Stimulated activated CD4-positive, alpha-beta T cell treated with anti-CD3 and anti-CD28 coated beads, Interleukin-4, amount 100 ng/mL, for 4 hours (primary cell): ENCODE measurements around the gene ZFP62.
"Not testable (repeated sequence)": the region's sequence is repeated elsewhere in the genome, so short reads cannot be mapped to it uniquely, and the experiment has no call there.

Experiments
- DNase-seq, 2 experiments: peaks; one replicate each; pipeline ENCODE4 v3.0.0-alpha.2; 2020

The ZFP62 gene

DNA sequence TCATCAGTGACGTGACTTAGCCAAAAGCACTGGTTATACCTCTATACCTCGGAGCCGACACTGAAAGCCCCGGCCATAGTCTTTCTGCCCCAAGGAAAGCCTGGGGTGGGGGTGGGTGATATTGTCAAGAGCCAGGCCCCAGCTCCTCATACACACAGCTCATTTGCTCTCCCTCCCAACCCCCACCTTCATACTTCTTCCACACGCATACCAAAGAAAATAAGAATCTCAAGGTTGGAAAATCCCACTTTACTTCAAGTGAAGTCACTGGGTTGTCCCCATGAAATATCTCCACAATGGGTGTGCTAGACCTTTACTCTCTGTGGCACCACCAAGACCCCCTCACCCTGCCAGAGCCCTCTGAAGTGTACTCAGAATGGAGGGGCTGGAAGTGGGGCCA lies 31.4 kb downstream of the ZFP62 start:
- no peak for DNase-seq

DNA sequence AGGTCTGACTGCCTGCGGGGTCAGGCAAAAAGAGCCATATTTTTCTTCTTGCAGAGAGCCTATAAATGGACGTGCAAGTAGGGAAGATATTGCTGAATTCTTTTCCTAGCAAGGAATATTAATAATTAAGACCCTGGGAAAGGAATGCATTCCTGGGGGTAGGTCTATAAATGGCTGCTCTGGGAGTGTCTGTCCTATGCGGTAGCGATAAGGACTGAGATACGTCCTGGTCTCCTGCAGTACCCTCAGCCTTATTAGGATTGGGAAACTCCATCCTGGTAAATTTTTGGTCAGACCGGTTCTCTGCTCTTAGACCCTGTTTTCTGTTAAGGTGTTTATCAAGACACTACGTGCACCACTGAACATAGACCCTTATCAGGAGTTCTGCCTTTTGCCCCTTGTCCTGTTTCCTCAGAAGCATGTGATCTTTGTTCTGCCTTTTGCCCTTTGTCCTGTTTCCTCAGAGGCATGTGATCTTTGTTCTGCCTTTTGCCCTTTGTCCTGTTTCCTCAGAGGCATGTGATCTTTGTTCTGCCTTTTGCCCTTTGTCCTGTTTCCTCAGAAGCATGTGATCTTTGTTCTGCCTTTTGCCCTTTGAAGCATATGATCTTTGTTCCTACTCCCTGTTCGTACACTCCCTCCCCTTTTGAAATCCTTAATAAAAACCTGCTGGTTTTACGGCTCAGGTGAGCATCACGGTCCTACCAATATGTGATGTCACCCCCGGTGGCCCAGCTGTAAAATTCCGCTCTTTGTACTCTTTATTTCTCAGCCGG lies 32.1 kb downstream of the ZFP62 start:
- DNase-seq = not testable (repeated sequence)

DNA sequence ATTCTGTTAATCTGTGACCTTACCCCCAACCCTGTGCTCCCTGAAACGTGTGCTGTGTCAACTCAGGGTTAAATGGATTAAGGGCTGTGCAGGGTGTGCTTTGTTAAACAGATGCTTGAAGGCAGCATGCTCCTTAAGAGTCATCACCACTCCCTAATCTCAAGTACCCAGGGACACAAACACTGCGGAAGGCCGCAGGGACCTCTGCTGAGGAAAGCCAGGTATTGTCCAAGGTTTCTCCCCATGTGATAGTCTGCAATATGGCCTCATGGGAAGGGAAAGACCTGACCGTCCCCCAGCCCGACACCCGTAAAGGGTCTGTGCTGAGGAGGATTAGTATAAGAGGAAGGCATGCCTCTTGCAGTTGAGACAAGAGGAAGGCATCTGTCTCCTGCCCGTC lies 33.7 kb downstream of the ZFP62 start:
- DNase-seq = not testable (repeated sequence)

DNA sequence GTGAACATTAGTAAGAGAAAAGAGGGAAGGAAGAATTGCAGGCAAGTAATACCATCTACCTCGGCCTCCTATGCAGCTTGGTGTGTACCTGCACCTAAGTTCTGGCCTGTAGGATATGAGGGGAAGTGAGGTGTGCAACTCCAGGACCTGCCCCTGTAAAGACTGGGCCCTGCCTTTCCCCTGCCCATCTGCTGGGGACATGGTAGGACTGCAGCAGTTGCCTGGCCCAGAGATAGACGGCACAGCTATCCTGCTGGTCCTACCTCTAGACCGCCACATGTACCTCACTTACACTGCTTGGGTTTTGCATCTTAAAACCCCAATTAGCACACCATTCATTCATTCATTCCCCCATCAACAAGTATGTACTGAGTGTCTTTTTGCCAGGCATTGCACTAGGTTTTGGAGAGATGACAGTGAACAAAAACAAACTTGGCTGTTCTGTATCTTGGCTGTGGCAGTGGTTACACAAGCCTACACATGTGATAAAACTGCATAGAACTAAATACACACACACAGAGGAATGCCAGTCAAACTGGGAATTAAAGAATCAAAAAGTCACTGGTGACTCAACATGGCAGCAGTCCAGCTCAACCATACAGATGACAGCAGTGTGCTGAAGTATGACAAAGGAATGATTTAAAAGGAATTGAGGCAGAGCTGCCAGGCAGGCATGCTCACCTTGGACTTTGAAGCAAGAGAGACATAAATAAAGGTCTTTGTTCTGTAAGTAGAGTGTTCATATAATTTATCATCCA lies 35.1 kb downstream of the ZFP62 start:
- no peak for DNase-seq

DNA sequence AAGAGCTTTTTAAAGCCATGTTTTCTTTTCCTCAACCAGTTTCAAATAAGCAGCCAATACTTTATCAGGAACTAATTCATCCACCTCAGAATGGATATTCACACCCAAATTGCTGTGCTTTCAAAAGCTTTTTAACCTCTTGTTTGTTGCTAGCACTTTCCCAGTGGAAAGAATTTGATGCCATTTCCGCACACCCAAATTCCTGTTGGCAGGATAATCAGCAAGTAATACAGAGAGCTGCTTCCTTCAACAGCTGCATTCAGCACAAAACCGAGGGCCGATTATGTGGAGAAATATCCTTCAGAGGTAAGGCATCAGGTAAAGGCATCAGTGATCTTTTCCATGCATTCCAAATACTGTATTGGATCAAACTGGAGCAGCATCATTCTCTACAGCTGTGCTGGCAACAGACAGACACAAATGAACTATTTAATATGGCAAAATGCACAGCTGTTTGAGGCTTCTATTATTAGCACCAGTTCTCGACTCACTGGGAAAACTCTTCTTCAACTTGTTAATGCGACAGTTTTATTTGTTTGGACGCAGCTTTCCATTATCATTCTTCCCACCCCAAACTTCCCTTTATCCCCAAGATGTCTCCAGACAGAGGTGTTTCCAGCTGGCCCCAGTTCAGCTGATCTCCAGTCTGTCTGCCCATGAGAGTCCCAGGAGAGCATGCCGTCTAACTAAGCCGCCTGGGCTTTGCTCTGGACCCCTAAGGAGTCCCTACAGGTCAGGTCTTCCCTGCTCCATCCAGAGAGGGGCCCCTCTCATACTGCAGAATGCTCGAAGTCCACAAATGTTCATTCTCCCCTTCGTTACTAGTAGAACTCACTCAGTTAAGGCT lies 36.2 kb downstream of the ZFP62 start:
- DNase-seq = no peak

DNA sequence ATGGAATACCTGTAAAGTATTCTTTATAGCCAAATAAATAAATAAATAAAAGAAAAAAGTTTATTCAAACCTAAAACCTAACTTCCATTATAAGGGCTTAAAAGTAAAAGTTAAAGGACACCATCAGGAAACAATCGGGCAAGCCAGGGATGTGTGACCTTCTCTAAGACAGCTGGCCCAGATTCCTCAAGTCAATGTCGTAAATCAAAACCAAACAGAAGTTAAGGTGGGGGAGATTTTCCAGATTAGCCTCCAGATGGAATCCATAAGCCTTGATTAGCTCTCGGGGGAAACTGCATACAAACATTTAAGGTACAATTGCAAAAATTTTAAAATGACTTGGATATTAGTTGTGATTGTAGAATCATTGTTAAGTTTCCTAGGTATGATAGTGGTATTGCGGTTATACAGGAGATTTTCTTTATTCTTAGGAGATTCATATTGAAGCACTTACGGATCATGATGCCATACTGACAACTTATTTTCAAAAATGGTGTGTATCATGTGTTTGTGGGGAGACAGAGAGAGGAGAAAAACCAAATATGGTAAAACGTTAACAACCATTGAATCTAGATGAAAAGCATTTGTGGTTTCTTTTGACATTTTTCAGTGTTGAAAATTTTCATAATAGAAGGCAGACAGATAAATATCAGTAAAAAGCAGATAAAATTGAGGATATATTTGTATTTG lies 37.0 kb downstream of the ZFP62 start:
- no peak for DNase-seq

DNA sequence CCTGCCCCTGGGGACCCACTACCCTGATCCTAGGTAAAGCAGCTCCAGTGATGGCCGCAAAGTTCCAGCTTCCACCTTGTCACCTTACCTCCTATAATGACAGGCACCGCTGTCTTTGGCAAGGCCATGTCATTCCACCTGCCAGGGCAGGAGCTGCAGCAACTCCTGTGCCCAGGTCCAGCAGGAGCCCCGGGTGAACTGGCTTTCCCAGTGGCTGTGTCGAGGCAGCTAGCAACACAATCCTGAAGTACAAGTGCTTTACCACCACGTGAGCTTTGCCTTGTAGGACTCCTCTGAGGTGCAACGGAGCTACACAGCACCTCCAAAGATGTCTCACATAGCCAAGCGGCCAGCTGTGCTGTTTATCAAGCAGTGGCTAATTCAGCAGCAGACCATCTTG lies 37.7 kb downstream of the ZFP62 start:
- DNase-seq = no peak

DNA sequence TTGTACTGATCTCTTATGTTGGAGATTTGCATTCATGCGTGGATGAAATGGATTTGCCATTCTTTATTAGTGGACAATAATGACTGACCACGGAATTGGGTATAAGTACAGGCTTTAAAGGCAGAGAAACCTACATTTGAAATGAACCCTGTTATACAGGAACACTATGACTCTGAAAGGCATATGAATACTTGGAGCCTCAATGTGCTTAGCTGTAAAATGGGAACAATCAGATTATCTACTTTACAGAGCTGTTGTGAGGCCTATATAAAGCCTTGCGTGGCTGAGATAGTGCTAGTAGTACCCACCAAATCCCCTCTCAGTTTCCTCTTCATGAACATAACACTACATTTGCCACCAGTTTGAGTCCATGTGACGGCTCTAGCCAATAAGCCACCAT lies 39.5 kb downstream of the ZFP62 start:
- DNase-seq = no peak

DNA sequence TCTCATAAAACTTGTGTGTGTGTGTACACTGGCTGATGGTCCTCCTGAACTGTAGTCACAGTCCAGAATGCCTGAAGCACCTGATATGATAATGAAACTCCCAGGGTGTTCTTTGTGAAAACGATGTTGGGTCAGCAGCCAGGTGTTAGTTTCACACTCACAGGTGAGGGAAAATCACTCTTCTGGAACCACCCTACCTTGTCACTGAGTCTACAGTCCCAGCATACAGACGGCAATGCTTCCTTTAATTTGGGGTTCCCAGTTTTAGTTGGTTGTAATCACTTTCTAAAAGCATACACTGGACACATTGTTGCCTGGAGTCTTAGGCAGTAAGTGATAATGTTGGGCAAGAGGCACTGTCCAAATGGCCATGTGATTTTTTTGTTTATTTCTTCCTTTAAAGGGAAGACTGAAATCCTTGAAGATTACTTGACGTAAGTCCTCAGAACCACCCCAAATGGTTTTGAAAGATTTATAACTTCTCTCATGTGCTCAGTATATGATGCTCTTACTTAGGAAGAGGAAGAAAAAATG lies 40.2 kb downstream of the ZFP62 start:
- DNase-seq = no peak

DNA sequence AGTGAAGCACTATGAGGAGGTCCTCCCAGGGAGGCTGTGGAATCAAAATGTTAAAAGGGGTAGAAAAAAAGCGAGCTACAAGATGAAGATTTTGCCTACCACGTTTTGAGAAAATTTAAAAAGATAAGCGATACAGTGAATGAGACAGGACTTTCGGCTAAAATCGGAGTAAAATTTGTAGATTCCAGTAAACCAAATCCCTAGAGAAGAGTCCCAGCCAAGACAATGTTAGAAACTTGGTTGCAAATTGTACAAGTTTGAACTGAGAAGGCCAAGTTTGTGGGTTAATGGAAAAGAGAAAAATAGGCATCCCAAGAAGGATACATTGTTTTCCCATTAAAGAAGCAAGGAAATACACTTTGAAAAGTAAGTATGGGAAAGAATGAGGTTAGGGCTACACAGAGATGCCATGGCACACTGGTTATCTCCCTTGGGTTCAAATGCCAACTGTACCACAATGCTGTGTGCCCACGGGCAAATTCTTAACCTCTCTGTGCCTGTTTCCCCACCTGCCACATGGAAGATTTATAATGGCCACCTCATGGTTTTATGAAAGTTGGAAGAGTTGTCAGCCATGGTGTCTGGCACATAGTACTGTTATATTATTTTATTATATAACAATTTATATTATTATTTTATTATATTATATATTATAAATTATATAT lies 42.3 kb downstream of the ZFP62 start:
- no peak for DNase-seq

DNA sequence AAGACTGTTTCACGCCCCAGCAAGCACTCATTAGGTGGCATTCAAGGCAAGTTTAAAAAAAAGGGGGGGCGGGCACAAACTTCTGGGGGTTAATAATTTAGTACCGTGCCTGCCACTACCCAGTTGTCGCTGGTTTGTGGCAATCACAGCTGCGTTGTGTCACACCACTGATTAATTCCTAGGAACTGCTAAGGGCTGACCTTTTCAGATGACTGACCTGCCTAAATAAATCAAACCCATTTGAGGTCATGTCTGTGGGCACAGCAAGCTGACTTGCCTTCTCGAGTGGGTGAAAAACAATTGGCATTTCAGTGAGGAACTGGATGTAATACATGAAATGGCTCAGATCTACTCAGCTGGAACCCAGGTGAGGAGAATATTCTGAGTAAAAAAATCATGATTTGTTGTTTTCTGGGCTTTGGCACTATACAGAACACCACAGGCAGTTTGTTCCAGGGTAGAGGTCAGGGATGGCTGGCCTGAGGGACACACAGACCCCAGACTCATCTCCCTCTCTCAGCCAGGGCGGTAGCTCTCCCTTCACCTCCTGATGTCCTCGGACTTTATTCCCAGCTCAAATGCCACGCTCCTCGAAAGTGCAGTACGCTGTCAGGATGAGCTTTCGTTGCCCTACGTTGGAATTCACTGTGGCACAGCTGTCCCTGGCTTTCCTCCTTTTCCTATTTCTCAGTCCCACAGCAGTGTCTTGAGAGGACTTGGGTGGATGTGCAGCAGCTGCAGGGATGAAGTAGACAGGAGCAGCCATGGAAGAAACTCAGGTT lies 43.0 kb downstream of the ZFP62 start:
- DNase-seq = no peak

DNA sequence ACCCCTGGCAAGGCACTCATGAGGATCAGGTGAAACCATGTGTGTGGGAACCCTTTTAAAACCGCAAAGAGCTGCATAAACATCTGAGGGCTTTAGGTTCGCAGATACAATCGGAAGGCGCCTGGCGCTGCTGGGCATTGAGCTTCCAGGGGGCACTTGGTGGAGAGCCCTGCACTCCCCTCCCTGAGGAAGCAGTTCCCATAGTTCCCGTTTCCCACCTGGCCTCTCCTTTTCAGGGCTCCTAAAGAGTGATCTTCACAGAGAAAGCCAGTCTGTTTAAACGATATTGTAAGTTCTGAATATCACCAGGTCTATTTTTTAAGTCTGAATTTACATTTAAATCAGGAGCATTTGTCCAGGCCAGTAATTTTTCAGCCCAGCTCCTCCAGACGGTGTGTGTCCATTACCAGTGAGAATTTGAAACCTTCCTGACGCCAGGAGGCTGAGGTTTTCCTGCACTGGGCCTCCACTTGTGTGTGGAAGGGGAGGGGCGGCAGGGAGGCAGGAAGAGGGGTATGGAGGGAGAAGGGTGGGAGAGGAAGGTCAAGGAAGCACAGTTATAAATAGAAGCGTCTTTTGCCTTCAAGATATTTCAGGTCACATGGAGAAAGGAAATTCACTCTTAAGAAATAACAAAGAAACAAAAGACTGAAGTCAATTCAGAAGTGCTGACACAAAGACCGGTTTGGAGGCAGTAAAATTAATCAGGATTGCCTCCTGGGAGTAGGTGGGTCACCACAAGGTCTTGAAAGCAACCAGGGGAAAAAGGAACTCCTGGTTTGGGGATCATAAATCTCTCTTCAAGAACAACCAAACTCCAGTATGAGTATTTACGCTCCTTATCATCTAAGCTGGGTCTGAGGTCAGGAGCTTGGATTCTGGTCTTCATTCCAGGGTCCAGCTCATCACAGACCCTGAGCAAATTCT lies 44.2 kb downstream of the ZFP62 start:
- DNase-seq = no peak

DNA sequence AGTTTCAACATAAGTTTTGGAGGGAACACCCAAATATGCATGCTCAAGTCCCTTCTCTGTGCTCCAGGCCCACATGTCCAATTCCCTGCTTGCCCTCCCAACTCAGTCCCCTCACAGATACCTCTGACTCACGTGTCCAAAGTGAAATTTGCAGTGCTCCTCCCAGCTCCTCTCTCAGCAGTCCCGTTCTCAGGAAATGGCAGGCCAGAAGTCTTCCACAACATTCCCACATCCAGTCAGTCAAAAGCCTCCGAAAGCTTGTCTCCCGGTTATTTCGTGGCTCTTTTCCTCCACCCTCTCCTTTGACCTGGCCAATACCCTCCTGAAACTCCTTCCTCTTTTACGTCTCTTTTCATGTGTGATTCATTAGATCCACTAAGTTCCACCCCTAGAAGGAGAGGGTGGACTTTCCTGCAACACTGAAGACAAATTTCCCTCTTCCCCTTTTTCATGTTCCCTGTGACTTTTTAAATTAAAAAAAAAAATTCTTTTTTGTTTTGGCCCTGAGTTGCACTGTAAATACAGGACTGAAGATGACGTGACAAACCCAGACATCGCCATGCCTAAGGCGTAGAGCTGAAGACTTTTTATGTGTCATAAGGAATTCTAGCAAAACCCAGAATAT lies 45.7 kb downstream of the ZFP62 start:
- no peak for DNase-seq

DNA sequence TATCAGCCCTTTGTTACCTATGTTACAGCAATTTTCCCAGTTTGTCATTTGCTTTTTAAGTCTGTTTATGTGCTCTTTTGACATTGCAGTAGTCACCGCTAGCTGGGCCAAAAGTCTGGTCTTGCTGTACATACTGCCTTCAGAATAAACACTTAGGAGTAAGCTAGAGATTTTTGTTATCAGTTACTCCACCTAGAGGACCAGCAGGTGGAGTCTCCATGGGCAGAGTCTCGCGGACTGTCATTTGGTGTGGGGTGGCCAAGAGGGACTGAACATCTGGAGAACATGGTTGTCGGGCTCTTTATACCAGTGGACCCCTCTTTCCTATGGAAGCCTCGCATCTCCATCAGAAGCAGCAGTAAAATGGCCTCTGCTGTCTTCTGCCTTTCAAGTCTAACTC lies 47.7 kb downstream of the ZFP62 start:
- no peak for DNase-seq

DNA sequence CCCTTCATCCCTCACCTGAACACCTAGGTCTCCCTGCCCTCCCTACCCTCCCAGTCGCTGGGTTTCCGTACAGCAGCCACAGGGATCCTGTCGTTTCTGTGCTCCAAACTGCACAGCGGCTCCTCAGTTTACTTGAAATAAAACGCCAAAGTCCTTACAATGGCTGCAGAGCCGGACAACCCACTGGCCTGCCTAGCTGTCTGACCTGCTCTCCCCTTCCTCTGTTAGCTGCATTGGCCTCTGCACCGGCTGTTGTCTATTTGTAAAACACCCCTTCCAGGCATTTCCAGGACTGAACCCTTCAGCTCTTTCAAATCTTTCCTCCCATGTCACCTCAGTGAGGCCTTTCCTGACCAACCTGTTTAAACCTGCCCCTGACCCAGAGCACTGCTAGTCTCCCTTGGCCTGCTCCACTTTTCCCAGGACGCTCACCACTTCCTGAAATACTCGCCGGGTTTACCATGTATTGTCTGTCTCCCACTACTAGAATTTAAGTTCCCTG lies 49.4 kb downstream of the ZFP62 start:
- no peak for DNase-seq

DNA sequence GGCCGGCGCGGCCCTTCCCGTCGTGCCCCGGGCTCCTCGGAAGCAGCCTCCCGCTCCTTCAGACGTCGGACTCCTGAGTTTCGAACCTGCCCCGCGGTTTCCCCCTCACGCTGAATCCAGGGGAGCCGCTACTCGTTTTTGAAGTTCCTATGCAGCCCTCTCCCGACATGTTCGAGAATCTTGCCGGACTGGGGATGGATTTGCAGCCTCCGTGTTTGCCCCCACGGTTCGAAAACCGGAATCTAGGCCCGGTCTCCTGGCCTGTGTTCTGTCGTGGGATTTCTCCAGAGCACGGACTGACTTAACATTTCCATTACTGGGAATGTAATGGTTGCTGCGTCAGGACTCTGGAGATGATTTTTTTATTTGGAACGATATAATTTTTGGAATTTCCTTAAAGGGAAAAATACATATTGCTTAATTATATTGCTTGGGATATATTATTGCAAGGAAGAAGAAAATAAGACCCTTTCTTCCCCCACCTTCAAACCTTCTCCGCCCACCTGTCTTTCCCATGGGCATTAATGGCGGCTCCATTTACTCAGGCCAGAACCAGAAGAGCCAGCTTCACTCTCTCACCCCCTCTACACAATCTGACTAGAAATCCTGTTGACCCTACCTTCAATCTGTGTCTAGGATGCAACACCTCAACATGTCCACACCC lies 50.0 kb downstream of the ZFP62 start:
- DNase-seq = no peak

DNA sequence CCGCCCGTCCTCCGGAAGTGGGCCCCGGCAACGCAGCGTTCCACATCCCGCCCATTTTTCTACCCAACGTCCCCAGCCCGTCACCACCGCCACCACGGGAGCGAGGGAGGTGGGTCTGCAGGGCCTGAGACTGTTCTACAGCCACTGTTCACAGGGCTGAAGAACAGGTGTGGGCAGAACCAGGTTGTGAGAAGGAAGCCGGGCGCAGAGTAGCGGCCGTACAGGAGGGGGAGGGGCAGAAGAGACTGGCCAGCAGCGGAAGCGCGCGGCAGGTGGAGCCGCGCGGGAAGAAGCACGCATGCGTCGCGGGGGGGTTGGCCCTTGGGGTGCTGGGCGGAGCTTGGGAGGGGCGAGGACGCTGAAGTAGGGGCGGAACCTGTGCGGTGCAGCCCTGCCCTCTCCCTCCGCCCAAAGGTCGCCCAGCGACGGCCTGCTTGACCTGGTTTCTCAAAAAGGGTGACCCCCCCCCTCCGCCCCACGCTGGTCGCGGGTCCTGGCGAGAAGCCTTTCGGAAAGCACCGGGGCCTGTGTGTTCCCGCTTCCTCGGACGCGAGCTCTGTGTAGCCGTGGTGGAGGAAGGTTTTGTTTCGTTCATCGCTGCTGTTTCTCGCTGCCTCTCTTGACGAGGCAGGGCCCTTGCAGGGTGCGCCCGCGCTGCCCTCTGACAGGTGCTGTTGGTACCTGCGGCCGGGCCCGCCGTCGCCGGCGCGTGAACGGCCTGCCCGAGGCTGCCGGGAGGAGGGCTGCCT lies 50.7 kb downstream of the ZFP62 start:
- peak; percentile 91 to 95 for DNase-seq
